ENCODE results near the gene SERPIND1.
"Not testable (repeated sequence)": the region's sequence is repeated elsewhere in the genome, so short reads cannot be mapped to it uniquely, and the experiment has no call there.

SERPIND1 gene

DNA sequence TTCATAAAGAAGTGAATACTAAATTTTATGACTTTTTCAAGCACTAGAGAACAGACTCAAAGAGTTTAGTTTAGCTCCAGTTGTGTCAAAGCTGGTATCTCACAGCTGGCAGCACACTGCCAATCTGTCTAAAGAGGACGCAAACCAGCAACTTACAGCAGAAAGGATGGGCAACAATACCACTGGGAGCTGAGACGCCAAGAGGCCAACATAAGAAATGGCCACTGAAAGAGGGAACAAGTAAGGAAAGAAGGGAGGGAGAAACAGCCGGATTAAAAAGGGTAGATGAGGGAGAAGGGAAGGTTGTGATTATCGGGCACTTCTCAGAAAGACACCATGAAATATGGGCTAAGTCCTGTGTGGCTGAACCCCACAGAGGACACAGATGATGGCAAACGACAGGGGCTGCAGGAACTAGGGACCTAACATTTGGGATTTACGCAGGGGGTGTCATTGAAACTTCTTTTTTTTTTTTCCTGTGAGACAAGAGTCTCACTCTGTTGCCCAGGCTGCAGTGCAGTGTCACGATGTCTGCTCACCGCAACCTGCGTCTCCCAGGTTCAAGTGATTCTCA lies 41.7 kb downstream of the SERPIND1 start:
- no peak for DNase-seq (ENCODE audit: low read depth in 2 of 2)

DNA sequence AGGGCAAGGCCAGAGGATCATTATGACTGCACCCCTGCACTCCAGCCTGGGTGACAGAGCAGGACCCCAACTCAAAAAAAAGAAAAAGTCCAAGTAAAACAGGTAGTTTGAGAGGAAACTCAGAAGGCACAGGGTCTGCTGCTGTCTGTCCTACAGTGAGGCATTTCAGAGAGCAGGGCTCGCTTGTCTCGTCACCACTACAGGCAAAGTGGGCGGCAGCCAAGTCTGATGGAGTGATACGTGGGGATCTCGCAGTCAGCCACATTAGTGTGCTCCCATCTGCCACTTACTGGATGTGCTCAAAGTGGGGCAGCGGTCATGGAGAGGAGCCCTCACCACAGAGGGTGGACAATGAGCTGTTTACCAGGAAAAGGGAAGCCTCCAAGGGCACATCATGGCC lies 42.6 kb downstream of the SERPIND1 start:
- no peak for DNase-seq (ENCODE audit: low read depth in 2 of 2)

DNA sequence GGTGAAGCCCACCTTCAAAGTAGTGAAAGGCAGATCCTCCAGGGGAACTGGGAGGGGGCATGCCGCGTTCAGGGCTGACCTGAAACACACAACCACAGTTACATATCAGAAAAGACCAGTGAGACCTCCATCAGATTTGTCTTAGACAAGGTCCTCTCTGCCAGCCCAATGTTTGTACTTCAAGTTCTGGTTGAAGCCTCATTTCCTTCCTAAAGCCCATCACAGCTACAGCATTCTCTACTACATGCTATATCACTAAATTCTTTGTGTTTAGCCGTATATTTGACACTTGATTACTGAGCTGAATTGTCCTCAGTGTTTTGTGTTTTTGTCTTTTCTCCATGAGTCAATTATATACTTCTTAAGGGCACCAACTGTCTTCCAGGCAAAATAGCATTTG lies 44.6 kb downstream of the SERPIND1 start:
- DNase-seq (ENCODE audit: low read depth in 2 of 2) = no peak

DNA sequence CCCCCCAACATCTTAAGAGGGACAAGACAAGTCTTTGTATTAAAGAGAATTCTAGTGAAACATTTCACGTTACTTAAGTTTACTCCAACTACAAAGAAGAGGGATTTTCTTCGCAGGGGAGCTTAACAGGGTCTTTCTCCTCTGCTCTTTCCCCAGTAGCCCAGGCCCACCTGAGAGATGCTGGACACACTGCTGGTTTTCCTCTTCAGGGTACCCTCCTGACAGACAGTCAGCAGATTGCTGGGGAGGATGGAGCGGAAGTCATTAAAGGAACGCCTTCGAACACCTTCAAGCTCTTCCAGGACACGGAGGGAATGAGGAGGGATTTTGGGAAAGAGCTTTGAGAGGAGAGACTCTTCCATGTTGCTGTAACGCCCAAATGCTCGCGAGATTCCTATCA lies 45.6 kb downstream of the SERPIND1 start:
- no peak for DNase-seq (ENCODE audit: low read depth in 2 of 2)

DNA sequence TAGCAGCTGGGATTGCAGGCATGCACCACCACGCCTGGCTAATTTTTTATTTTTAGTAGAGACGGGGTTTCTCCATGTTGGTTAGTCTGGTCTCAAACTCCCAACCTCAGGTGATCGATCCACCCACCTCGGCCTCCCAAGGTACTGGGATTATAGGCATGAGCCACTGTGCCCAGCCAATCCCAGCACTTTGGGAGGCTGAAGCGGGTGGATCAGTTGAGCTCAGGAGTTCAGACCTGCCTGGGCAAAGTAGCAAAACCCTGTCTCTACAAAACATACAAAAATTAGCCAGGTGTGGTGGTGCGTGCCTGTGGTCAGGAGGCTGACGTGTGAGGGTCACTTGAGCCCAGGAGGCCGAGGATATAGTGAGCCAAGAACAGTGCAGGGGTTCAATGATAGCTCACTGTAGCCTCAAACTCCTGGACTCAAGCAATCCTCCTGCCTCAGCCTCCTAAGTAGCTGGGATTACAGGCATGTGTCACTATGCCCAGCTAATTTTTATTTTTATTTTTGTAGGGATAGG lies 47.9 kb downstream of the SERPIND1 start:
- not testable (repeated sequence) for DNase-seq (ENCODE audit: low read depth in 2 of 2)

DNA sequence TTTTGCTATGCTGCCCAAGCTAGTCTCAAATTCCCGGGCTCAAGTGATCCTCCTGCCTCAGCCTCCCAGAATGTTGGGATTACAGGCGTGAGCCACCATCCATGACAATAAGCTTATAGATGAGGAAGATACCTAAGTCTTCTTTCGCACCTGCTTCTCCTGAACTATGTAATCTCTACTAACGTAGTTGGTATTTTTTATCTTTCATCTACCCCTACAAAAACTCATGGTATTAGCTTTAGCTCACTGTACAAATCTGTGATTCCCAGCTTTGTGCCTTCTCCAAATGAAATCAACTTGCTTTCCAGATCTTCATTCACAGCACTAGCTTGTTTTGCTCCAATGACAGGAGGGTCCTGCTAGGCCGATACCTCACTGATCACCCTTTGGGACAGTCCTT lies 48.3 kb downstream of the SERPIND1 start:
- DNase-seq (ENCODE audit: low read depth in 2 of 2) = no peak

DNA sequence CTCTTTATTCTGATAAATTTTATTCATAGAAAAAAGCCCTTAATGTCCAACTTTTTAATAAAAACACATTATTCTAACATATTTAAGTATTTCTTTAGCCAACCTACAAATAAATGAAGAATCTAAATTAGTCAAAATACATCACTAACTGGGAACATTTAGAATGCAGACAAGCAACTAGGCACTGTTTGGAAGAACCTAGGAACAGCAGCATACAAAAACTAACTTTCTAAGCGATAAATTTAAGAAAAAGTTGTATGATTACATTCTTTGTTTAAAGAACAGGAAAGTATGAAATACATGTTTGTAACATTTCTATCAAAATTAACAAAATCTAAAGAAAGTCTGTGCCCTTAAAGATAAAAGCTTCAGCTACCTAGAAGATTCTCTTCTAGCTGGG lies 49.4 kb downstream of the SERPIND1 start:
- DNase-seq (ENCODE audit: low read depth in 2 of 2) = no peak

DNA sequence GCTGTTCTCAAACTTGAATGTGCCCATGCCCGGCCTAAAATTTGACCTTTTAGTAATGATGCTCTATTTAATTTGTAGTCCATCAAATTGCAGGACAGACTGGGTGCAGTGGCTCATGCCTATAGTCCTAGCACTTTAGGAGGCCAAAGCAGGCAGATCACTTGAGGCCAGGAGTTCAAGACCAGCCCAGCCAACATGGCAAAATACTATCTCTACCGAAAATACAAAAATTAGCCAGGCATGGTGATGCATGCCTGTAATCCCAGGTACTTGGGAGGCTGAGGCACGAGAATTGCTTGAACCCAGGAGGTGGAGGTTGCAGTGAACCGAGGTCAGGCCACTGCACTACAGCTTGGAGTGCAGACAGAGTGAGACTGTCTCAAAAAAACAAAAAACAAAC lies 51.3 kb downstream of the SERPIND1 start:
- not testable (repeated sequence) for DNase-seq (ENCODE audit: low read depth in 2 of 2)

DNA sequence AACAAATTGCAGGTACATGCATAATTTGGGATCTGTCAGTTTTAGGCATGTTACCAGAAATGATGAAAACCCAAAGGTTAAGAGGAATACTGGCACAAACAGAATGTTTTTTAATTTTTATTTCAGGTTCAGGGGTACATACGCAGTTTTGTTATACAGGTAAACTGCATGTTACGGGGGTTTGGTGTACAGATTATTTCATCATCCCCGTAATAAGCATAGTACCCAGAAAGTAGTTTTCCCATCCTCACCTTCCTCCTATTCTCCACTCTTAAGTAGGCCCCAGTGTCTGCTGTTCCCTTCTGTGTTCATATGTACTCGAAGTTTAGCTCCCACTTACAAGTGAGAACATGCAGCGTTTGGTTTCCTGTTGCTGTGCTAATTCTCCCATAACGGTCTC lies 51.7 kb downstream of the SERPIND1 start:
- DNase-seq (ENCODE audit: low read depth in 2 of 2) = no peak

DNA sequence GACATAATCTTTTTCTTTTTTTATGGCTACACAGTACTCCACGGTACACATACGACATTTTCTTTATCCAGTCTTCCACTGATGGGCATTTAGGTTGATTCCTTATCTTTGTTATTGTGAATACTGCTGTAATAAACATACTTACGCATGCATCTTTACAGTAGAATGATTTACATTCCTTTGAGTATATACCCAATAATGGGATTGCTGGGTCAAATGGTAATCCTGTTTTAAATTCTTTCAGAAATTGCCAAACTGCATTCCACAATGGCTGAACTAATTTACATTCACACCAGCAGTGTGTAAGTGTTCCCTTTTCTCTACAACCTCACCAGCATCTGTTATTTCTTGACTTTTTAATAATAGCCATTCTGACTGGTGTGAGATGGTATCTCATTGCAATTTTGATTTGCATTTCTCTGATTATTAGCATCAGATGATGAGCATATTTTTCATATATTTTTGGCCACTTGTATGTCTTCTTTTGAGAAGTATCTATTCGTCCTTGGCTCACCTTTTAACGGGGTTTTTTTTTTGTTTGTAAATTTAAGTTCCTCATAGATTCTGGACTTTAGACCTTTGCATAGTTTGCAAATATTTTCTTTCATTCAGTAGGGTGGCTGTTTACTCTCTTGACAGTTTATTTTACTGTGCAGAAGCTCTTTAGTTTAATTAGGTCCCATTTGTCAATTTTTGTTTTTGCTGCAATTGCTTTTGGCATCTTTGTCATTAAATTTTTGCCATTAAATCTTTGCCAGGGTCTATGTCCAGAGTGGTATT lies 52.6 kb downstream of the SERPIND1 start:
- DNase-seq (ENCODE audit: low read depth in 2 of 2) = not testable (repeated sequence)

DNA sequence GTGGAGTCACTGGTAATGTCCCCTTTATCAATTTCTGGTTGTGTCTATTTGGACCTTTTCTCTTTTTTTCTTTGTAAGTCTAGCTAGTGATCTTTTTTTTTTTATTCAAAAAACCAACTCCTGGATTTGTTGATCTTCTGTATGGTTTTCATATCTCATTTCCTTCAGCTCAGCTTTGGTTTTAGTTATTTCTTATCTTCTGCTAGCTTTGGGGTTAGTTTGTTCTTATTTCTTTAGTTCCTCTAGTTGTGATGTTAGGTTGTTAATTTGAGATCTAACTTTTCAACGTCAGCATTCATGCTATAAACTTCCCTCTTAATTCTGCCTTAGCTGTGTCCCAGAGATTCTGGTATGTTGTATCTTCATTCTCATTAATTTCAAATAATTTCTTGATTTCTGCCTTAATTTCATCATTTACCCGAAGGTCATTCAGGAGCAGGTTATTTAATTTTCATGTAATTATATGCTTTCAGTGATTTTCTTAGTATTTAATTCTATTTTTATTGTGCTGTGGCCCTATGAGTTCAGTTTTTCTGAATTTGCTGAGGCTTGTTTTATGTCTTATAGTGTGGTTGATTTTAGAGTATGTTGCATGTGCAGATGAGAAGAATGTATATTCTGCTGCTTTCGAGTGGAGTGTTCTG lies 55.7 kb downstream of the SERPIND1 start:
- DNase-seq (ENCODE audit: low read depth in 2 of 2) = no peak

DNA sequence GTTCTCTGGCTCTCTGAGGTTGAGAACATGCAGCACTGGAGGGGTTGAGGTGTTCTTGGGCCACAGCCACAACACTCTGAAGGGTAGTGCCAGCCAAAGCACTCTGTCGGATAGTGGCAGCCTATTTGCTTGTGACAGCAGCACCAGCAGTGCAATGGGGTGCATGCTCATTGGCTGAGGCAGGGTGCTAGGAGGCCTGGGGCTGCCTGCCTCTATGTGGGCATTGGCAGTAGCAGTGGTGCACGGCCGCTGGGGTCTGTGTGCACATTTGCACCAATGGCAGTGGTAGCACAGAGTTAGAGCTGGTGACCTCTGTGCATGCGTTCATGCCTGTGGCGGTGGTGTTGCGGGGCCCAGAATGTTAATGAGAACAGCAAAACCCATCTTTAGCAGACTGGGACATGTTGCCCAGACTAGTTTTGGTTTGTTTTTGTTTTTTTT lies 59.3 kb downstream of the SERPIND1 start:
- no peak for DNase-seq (ENCODE audit: low read depth in 2 of 2)

DNA sequence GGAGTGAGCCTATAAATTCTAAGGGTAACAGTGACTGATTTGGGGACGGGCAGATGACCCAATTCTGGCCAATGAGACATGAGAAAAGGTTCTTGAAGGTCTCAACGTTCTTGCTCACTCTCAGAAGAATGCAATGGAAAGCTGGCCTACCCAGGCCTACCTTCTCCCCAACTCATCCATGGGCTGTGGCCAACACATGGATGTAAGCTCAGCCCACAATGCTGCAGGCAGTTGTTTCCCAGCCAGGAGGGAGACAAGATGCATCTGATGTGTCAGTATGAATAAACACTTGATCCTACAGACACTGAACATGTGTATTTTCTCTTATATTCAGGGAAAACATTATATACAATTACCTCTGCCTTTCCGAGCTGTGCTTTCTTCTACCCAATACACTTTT lies 60.3 kb downstream of the SERPIND1 start:
- no peak for DNase-seq (ENCODE audit: low read depth in 2 of 2)

DNA sequence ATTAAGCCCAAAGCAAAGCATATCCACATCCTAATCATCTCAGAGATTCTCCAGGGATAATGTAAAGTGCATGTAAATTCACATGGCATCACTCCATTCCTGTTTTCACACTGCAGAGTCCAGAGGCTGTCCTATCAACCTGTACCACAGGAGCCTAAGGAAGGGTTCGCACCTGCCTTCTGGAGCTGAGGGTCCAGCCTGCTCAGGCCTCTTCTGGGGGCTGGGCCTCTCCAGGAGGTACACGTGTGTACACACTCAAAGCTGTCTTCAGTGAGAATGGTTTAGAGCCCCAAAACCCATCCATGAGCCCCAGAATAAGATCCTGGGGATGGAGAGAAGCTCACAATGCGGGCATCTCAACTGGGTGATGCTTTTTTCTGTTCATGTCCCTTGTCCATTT lies 60.8 kb downstream of the SERPIND1 start:
- no peak for DNase-seq (ENCODE audit: low read depth in 2 of 2)

Data from stimulated activated CD8-positive, alpha-beta memory T cell treated with anti-CD3 and anti-CD28 coated beads, Interleukin-7, amount 100 ng/mL, for 4 hours (primary cell).